Superior temporal gyrus (tissue), 1 donor: ENCODE data around the gene SPA17.
A peak's percentile ranks its signal among the peaks of the same experiment; 100 is the strongest.

ENCODE experiments used
- DNase-seq: peaks from one replicate; pipeline ENCODE4 v3.0.0-alpha.2; 2016; ENCODE audit errors: extremely low spot score

SPA17 gene

DNA sequence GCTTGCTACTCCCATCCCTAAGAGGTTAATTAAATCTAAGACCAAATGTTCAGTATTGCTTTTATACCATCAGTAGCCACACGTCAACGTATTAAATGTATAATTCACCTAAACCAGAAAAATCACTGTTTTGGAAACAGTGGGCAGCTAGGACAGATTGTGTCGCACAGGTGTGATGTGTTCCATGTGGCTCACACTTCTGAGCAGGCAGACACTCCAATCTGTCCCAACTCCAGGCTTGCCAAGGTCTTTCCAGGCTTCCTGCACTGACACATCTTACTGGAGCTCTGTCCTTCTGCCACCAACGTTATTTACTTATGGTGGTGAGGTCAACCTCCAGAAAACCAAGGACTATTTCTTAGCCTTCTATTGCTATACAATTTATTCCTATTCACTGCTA is 11.6 kb upstream of the SPA17 start:
- peak; percentile 31 for DNase-seq

DNA sequence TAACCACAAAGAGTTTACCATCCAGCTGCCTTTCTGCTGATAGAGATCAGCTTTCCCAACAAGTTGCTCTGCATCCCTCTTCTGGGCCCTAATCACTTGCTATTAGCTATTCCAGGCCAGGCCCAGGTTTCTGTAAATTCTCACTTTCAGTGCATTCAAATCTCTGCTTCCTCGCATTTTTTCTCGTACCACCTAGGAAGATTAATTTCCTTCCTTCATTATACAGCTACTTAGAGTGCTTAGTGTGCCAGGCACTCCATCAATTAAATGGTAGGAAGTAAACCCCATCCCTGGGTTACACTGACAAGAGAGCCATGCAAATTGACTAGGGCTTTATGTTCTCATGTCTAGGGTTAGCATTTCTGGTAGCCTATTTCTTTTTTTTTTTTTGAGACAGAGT is 9.8 kb upstream of the SPA17 start:
- no peak for DNase-seq

DNA sequence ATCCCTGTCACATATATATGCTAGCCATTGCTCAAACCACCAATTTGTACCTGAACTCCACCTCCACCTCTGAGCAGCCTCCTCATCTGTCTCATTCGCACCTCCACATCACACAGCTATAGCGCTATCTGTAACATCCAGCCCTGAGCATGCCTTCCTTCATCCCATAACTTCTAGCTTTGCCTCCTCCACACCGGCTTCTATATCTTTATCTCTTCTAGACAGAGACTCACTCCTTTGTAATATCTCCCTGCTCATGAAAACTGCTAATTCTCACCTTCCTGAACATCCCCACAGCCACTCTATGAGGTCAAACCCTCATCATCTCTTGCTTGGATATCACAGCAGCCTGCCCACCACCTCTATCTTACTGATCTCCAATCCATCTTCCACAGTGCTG is 6.1 kb upstream of the SPA17 start:
- DNase-seq, result no peak

DNA sequence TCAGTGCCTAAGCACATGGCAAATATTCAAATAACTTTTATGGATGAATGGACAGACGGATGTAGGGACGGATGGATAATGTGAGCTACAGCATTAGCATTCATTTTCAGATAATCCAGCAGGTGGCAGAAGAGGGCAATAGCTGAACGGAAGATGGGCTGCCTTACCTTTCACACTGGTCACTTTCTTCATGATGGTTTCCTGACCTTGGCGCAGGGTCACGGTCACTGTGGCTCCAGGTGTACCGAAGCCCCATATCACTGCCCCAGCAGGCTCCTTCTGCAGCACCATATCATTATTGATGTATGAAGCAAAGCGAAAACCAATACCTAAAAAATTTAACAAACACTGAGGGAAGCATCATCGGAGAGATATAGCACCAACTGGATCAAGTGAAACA is 4.5 kb upstream of the SPA17 start:
- peak; percentile 77 for DNase-seq

DNA sequence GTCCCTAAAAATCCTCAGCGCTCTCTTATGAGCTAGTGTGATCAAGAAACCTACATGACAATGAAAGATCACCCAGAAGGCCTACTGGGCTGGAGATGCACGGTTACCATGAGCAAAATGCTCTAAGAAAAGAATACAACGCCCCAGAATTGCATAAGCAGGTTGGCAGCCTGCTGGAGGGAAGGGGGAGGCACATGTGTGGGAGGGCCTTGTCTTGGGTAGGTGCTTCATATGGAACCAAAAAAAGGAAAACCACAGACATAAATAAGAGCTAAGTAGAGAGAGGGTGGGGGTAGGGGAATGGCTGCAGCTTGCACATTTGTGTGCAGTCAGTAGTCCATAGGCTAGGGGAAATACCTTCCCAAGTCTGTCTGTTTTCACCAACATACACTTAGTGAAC is 3.0 kb upstream of the SPA17 start:
- peak; percentile 33 for DNase-seq

DNA sequence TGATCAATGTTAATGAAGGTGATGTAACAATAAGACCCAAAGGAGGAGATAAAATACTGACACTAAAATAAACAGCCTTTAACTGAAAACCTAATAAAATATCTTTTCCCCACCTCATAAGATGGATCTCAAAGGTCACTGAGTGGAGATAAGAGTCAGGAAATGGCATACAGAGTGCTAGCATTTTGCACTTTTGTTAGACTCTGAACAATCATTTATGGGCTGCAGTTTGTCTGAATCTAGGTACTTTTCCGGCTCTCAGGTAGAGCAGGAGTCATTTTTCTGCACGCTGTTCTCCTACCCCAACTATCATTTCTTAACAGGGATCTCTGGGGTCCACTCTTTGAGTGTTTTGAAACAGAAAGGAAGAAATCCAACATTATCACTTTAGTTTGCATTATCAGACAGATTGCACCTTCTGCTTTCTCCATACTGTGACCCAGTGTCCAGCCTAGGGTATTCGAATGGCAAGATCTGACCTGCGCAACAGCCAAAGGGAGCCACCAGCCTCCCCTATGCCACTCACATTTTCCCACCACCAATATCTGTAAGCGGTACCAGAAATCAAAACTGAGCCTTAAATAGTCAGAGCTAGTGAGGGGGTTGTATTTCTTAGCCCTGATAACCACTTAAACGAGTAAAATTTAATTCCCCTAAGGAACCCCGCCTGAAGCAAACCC is 1.0 kb upstream of the SPA17 start:
- DNase-seq, result peak; percentile 42

DNA sequence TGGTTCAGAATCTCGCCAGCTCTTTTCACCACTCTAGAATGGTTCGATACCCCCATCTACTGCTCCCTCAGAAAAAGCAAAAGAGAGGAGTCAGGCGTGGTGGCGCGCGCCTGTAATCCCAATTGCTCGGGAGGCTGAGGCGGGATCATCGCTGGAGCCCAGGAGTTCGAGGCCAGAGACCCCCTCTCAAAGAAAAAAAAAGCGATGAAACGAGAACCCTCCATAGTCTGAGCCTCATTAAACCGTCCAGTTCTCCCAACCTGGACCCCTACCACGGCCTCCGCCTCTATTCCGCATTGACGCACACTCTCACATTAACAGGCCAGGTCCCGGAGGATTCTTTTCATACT is 439 bp downstream of the SPA17 start:
- no peak for DNase-seq

DNA sequence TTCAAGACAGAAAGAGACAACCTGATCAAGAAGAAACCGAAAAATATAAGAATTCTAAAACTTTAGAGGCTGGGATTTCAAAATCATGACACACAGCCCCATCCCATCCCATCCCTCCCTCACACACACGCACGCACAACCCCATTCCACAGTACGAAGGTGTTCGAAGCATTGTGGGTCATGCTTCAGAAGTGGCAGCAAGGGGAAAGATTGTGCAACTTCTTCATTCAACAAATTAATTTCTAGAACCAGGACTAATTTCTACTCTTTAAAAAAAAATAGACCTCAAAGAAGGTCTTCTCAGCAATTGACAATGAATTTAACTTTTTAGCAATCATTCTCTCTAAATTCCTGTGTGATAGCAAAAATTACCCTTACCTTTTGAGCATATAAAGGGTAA is 867 bp downstream of the SPA17 start:
- DNase-seq, result no peak

DNA sequence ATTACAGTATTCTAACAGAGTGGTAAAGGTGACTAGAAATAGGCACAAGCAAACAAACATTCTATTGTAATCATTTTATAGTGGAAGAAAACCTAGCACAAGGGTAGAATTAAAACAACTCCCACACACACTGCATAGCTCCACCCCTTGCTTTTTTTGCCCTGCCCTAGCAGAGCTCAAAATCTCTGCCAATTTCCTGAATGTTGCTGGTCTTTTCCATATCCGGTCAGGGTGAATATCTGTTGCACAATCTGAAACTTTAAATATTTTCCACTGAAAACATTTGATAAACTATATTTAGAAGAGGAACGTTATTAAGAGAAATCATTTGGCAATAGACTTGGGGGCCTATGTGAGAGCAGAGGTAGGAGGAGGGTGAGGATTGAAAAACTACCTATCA is 2.7 kb downstream of the SPA17 start:
- DNase-seq, result no peak

DNA sequence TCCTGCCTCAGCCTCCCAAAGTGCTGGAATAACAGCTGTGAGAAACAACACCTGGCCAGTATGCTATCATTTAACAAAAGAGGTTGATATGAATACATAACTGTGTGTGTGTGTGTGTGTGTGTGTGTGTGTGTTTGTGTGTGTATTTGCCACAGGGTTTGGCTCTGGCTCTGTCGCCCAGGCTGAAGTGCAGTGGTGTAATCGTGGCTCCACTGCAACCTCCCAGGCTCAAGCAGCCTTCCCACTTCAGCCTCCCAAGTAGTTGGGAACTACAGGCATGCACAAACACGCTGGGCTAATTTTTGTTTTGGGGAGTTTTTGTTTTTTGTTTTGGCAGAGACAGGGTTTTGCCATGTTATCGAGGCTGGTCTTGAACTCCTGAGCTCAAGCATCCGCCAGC is 4.7 kb downstream of the SPA17 start:
- DNase-seq, result no peak

DNA sequence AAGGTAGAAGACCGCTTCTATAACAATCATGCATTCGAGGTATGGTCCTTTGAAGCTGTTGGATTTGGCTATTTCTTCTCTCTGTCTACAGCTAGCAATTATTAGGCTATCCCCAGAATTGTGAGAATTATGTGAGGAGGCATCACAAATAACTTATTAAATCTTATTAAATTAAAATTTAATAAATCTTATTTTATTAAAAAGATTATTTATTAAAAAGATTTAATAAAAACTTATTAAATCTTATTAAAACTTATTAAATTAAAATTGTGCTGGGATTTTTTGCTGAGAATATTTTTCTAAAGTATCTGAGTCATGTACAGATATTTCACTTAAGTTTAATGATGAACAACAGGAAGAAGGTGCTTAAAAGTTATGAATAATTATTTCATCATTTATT is 7.7 kb downstream of the SPA17 start:
- no peak for DNase-seq

DNA sequence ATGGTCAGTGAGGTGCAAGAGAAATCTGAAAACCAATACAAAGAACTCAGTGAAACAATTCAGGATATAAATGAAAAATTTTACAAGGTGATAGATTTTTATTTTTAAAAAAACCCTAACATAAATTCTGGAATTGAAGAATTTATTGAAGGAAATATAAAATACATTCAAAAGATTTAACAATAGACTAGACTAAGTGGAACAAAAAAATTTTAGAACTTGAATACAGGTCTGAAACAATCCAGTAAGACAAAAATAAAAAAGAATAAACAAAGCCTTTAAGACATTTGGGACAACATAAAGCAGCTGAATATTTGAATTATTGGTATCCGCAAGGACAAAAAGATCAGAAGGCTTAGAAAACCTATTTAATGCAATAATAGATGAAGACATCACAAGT is 8.7 kb downstream of the SPA17 start:
- DNase-seq, result no peak

DNA sequence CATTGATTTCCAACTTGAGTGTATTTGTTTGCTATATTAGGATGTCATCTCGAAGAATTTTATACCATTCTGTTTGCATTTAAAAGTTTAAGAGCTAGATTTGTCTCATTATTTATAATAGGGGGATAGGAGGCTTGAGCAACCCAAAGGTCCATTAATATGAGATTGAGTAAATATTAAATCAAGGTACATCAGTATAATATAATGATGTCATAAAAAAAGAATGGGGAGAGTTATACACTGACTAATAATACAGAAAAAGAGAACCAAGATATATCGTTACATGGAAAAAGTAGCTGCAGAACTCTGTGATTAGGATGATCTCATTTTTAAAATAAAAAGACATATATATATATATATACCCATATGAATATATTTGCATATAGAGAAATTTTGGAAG is 19.4 kb downstream of the SPA17 start:
- DNase-seq, result no peak

DNA sequence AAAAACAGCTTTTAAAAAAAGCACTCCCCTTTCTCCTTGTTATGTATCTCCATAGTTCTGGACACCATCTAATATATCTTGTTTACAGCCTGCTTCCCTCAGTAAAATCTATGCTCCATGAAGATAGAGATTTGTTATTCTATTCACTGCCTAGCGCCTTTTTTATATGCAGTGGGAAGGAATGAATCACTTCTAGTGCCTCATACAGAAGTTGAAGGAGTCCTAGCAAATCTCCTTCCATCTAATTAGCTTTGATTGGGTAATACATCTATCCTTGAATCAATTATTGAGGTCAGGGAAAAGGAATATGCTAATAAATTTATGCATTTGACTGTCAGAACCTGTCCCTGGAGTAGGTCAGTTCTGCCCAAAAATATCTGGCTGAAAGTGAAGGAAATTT is 25.8 kb downstream of the SPA17 start:
- no peak for DNase-seq

DNA sequence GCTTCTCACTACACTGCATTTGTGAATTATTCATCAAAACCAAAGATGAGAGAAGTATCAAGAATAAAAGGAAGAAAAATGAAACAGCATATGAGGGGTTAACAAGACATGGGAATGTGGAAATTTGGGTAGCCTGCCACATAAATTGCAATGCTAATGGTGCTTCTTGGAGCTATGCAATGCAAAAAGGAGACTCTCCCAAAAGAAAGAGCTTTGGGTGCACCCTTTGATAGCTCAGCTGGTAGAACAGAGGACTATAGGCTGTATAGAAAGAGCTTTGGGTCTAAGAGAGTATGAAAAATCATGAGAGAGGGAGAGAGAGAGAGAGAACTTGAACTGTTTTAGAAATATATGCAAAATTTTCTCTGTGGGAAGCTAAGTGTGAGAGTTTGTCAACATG is 26.3 kb downstream of the SPA17 start:
- DNase-seq, result no peak

DNA sequence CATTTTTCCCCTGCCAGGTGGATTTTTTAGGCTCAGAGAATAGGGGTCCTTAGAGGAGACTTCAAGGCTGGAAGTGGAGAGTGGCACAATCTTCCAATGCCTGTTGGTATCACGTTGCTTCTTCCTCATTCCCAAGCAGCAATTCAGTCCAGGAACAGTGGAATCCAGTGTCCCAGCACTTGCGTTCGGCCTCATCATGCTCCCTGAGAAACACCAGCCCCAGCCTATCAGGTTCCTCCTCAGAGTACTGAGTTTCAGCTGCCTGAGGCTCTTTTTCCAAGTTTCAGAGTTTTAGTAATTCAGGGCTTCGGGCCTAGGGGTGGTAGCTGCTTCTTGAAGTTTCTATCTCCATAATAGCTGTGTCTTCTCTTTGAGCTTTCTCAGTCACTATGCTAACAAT is 34.1 kb downstream of the SPA17 start:
- DNase-seq, result no peak

DNA sequence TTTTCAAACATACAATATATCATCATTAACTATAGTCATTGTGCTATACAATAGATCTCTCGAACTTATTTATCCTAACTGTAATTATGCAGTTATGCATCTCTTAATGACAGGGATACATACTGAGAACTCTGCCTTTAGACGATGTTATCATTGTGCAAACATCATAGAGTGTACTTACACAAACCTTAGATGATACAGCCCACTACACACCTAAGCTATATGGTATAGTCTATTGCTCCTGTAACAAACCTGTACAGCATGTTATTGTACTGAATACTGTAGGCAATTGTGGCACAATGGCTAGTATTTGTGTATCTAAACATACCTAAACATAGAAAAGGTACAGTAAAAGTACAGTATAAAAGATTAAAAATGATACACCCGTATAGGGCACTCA is 38.7 kb downstream of the SPA17 start:
- DNase-seq, result no peak

DNA sequence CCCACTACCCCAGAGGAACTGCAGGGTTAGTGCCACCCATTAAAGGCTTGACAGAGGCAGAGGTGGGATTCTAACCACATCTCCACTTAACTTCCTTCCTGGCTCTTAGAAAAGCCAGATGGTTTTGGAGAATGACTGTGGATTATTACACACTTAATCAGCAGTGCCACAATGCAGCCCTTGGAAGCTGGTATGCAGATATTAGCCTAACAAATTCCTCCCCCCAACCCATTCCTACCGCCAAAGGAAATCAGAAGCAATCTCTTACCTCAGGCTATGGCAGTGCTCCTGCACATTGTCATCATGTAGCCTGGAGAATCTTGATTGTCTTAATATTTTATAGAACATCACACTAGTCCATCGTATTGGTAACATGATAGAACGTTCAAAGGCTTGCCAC is 42.9 kb downstream of the SPA17 start:
- DNase-seq, result no peak

DNA sequence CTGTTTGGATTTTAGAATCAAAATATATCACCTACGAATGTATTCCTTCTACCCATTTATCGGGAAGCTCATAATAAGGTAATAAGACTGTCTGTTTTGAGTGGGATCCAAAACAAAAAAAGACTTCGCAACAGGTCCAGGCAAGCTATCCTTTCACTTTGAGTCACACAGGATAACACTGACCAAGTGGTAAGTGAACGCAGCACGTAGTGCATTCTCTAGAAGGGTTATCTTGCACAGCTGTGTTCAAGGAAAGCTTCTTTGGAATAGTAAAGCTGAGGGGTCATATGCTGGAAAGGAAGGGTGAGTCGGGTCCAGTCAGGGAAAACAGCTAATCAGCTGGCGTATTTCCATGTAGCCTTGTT is 43.7 kb downstream of the SPA17 start:
- DNase-seq, result no peak

DNA sequence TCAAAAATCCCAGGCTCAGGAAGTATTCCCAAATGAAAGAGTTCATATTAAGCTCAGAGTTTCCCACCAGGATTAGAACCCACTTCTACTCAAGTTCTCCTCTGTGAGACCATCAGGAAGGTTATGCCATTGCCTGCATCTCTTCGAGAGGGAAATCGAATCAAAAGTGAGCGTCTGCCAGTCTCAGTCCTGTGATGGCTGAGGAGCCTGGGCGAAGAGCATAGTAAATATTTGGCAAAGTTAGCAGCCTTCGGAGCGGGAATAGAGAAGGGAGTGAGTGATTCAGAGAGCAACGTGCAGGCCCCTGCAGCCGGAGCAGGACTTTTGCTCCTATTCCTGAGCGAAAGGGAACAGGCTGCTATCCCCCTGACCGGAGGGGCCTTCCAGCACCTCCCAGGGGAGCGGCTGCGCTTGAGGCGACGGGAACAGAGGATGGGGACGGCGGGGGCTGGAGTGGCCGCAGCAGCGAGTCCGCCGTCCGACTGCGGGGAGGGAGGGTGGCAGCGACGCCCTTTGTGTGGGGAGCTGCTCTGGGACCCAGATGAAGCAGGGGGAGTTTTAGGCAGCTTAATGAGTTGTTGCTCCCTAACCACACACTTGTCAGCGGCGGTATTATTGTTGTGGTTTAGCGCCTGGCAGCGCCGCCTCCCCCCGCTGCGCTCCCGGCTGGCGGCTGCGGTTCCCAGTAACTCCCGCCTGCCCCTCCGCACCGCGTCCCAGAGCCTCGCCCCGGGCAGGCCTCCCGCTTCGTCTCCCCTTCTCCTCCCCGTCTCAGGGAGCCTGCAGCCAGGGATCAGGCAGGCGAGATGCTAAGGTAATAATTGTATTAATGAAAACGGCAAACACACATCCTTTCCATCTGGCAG is 44.3 kb downstream of the SPA17 start:
- peak; percentile 27 for DNase-seq

DNA sequence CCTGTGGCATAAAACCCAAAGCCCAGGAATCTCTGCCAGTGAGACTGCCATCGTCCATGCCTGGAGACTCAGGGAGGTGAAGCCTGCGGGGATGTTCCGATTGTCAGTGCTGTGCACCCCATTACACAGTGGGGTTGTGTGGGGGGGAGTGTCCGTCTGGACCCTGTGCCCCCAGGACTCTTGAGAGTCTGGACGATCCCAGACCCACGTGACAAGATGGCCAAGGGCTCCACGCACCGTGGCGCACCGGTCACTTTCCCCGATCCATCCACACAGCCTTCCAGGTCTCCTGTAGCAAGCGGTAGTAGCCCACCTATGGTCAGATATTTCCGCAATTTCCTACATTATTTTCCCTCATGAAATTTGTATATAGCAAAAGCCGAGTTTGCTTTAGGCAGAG is 45.1 kb downstream of the SPA17 start:
- no peak for DNase-seq

DNA sequence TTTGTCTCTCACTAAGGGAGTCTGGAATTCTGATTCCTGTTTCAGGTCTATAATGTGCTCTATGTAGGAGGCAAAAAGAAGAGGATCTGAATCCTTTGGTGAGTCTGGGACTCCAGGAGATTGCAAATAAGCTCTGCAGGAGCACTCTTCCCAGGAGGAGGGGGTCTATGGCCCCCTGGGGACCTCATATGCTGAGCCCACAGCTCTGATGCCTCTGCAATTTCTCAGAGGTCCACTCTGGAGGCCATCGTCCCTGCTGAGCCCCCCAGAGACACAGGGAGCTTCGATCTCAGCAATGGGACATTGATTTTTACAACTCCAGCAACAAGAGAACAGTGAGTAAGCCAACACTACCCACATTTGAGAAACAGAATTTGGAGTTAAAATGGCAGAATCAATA is 45.8 kb downstream of the SPA17 start:
- DNase-seq, result no peak

DNA sequence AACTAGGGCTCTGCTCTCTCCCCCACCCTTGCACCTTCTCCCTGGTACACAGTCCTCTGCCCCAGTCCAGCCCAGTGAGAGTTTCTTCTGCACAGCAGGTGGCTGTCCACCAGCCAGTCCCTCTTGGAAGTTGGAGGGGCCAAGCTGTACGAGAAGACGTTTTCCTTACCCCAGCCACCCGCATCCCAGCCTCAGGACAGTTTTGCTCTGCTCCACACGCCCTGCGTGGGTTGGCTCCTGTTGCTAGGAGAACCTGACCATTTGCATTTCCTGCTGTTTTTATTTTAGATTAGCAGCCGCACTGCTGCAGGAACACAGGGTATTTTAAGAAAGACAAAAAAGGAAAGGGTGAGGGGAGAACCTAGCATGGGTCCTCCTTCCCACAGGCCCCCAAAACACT is 48.5 kb downstream of the SPA17 start:
- DNase-seq, result no peak
